Retinal pigment epithelial cell (primary cell): ENCODE results near the gene SEZ6.

Source experiments
- DNase-seq: peaks from one replicate; pipeline ENCODE4 v3.0.0-alpha.2; 2010; ENCODE audit warnings: low read depth
- H3K4me3 ChIP-seq: 2 replicates; pipeline ENCODE4 v1.5.1; 2011; ENCODE audit warnings: mild to moderate bottlenecking, low read length, control low read depth, moderate library complexity
- CTCF ChIP-seq: conservative IDR thresholded peaks from 2 replicates; pipeline ENCODE4 v1.5.1; 2011; ENCODE audit warnings: low read depth, low read length, control low read depth, inconsistent platforms

SEZ6 gene

GRCh38 chr17:29003289-29003688, 2.5 kb downstream of the SEZ6 start:
- no peak for DNase-seq
- no peak overlapping the region for H3K4me3 ChIP-seq
- TF ChIP-seq CTCF = no peak

- no peak overlapping the region for H3K4me3 ChIP-seq
- no peak for TF ChIP-seq CTCF
- no peak for DNase-seq
Observed at GRCh38 chr17:29002811-29003210, 3.0 kb downstream of the SEZ6 start.

- no peak overlapping the region for H3K4me3 ChIP-seq
- no peak for TF ChIP-seq CTCF
- no peak for DNase-seq
Observed at GRCh38 chr17:29000973-29001372, 4.9 kb downstream of the SEZ6 start.

GRCh38 chr17:28999206-28999605, 6.6 kb downstream of the SEZ6 start:
- DNase-seq = no peak
- TF ChIP-seq CTCF = no peak
- no peak overlapping the region for H3K4me3 ChIP-seq

- DNase-seq = no peak
- no peak for TF ChIP-seq CTCF
- no peak overlapping the region for H3K4me3 ChIP-seq
Observed at GRCh38 chr17:28997806-28998205, 8.0 kb downstream of the SEZ6 start.

- no peak for DNase-seq
- TF ChIP-seq CTCF = no peak
- H3K4me3 ChIP-seq = no peak overlapping the region
Observed at GRCh38 chr17:28996554-28997096, 9.2 kb downstream of the SEZ6 start.

GRCh38 chr17:28993645-28994426, 12.0 kb downstream of the SEZ6 start:
- no peak for TF ChIP-seq CTCF
- DNase-seq = no peak
- no peak overlapping the region for H3K4me3 ChIP-seq
